RPMI7951 (cell line): ENCODE results near the gene KRTAP5-5. TPM values are rescaled to one million over a fixed set of nuclear protein-coding genes. Genes with fewer than 3 reads are reported as not detected.
A peak's percentile ranks its signal among the peaks of the same experiment; 100 is the strongest.
"Not testable (repeated sequence)": the region's sequence is repeated elsewhere in the genome, so short reads cannot be mapped to it uniquely, and the experiment has no call there.

Experiments
- DNase-seq: peaks from one replicate; pipeline ENCODE4 v3.0.0-alpha.2; 2012; ENCODE audit warnings: low read depth
- total RNA-seq: library from RNA; depleted of rRNA; stranded (reverse); fragments of >200 nt; shearing (Covaris generic); gene quantifications from 2 replicates; pipeline ENCODE4 v1.2.3, GENCODE V29; 2014

KRTAP5-5 gene
- total RNA-seq, 1 experiment from 2014 or later: not detected

GRCh38 chr11:1641096-1641495 lies 11.5 kb downstream of the KRTAP5-5 start:
- no peak for DNase-seq

- no peak for DNase-seq
Observed at GRCh38 chr11:1642288-1643145, 12.9 kb downstream of the KRTAP5-5 start.

GRCh38 chr11:1643146-1643690 lies 13.6 kb downstream of the KRTAP5-5 start:
- no peak for DNase-seq

- no peak for DNase-seq
Observed at GRCh38 chr11:1644601-1645356, 15.2 kb downstream of the KRTAP5-5 start.

- DNase-seq: no peak
Observed at GRCh38 chr11:1645357-1645821, 15.8 kb downstream of the KRTAP5-5 start.

GRCh38 chr11:1646540-1646939 lies 17.0 kb downstream of the KRTAP5-5 start:
- DNase-seq: not testable (repeated sequence)

GRCh38 chr11:1647901-1648652 lies 18.5 kb downstream of the KRTAP5-5 start:
- DNase-seq: no peak

GRCh38 chr11:1648653-1649420 lies 19.3 kb downstream of the KRTAP5-5 start:
- DNase-seq: no peak

- DNase-seq: no peak
Observed at GRCh38 chr11:1650034-1650917, 20.7 kb downstream of the KRTAP5-5 start.

- DNase-seq: no peak
Observed at GRCh38 chr11:1650918-1651262, 21.3 kb downstream of the KRTAP5-5 start.

- DNase-seq: no peak
Observed at GRCh38 chr11:1651411-1651980, 21.9 kb downstream of the KRTAP5-5 start.

GRCh38 chr11:1652026-1652425 lies 22.5 kb downstream of the KRTAP5-5 start:
- DNase-seq: no peak

GRCh38 chr11:1652442-1652770 lies 22.8 kb downstream of the KRTAP5-5 start:
- DNase-seq: no peak

GRCh38 chr11:1652771-1653540 lies 23.4 kb downstream of the KRTAP5-5 start:
- DNase-seq: peak; percentile 22

- DNase-seq: no peak
Observed at GRCh38 chr11:1653541-1654387, 24.2 kb downstream of the KRTAP5-5 start.

GRCh38 chr11:1654388-1655167 lies 25.0 kb downstream of the KRTAP5-5 start:
- DNase-seq: no peak
